BE2C (cell line): Measurements from ENCODE around the gene GP1BB.

ENCODE experiments used
- DNase-seq: peaks from one replicate; pipeline ENCODE4 v3.0.0-alpha.2; 2020
- H3K27me3 ChIP-seq: fragments of 250-450 bp; sonication (Bioruptor Pico); 2 replicates; pipeline ENCODE4 v1.5.1; 2020; ENCODE audit warnings: mild to moderate bottlenecking
- H3K36me3 ChIP-seq: fragments of 250-450 bp; sonication (Bioruptor Pico); 2 replicates; pipeline ENCODE4 v1.5.1; 2020; ENCODE audit warnings: mild to moderate bottlenecking
- H3K4me1 ChIP-seq: fragments of 250-450 bp; sonication (Bioruptor Pico); 2 replicates; pipeline ENCODE4 v1.5.1; 2020
- H3K4me3 ChIP-seq: 2 replicates; pipeline ENCODE4 v1.5.1; 2011; ENCODE audit warnings: low read depth, low read length
- H3K9me3 ChIP-seq: fragments of 250-450 bp; sonication (Bioruptor Pico); 2 replicates; pipeline ENCODE4 v1.5.1; 2020
- CTCF ChIP-seq: IDR thresholded peaks from 2 replicates; pipeline ENCODE4 v1.5.1; 2012; ENCODE audit warnings: mild to moderate bottlenecking, low read depth, low read length

GP1BB gene

GRCh38 chr22:19727310-19728150 is 4.2 kb downstream of the GP1BB start:
- H3K9me3 ChIP-seq, result no peaks in the 10 kb centered on the region
- H3K36me3 ChIP-seq, result no peaks in the 10 kb centered on the region; the same call in 1 of the 2 replicates
- no peak overlapping the region for H3K4me3 ChIP-seq
- H3K4me1 ChIP-seq, result no peaks in the 10 kb centered on the region
- H3K27me3 ChIP-seq, result peaks cover 4% of the 10 kb centered on the region; the same call in 1 of the 2 replicates
- no peak for TF ChIP-seq CTCF
- DNase-seq, result no peak

GRCh38 chr22:19728271-19728670 is 4.9 kb downstream of the GP1BB start:
- Histone ChIP-seq H3K36me3 (no peaks in the 10 kb centered on the region), H3K4me3 (no peak overlapping the region), H3K9me3 (no peaks in the 10 kb centered on the region), H3K27me3 (peaks cover 4% of the 10 kb centered on the region; the same call in 1 of the 2 replicates), H3K4me1 (no peaks in the 10 kb centered on the region)
- DNase-seq, result no peak
- TF ChIP-seq CTCF, result no peak

GRCh38 chr22:19728836-19729235 is 5.5 kb downstream of the GP1BB start:
- Histone ChIP-seq H3K27me3 (peaks cover 4% of the 10 kb centered on the region; the same call in 1 of the 2 replicates), H3K4me3 (no peak overlapping the region), H3K9me3 (no peaks in the 10 kb centered on the region), H3K4me1 (no peaks in the 10 kb centered on the region), H3K36me3 (no peaks in the 10 kb centered on the region)
- DNase-seq, result no peak
- no peak for TF ChIP-seq CTCF

- no peak for TF ChIP-seq CTCF
- H3K27me3 ChIP-seq, result peaks cover 4% of the 10 kb centered on the region; the same call in 1 of the 2 replicates
- no peak for DNase-seq
Measured at GRCh38 chr22:19729507-19729906, 6.2 kb downstream of the GP1BB start.

DNA sequence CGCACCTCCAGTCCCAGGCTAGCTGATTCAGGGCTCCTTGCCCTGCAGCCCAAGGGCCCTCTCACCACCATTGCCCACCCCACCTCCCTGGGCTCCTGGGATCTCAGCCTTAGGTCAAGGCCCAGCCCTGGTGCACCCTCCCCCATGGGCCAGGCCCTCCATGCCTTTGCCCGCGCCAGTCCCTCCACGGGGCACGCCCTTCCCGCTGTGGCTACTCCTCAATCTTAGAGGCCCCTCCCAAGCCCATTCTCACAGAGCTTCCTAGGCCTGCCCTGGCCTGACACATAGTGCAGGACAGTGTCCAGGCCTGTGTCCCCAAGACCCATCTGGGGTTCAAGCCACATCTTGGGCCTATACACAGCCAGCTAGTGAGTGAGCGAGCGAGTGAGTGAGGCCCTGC is 6.9 kb downstream of the GP1BB start:
- TF ChIP-seq CTCF, result no peak
- no peak for DNase-seq
- Histone ChIP-seq H3K27me3 (peaks cover 4% of the 10 kb centered on the region; the same call in 1 of the 2 replicates), H3K4me3 (no peak overlapping the region), H3K4me1 (no peaks in the 10 kb centered on the region), H3K36me3 (no peaks in the 10 kb centered on the region), H3K9me3 (no peaks in the 10 kb centered on the region)

More at GRCh38 chr22:19729507-19729906, 6.2 kb downstream of the GP1BB start:
- no peak overlapping the region for H3K4me3 ChIP-seq
- no peaks in the 10 kb centered on the region for H3K36me3 ChIP-seq
- H3K4me1 ChIP-seq, result no peaks in the 10 kb centered on the region
- no peaks in the 10 kb centered on the region for H3K9me3 ChIP-seq
